IPS-15b (cell line): ENCODE measurements around the gene SERTAD3.
A peak's percentile ranks its signal among the peaks of the same experiment; 100 is the strongest.
"Not testable (repeated sequence)": the region's sequence is repeated elsewhere in the genome, so short reads cannot be mapped to it uniquely, and the experiment has no call there.

ENCODE experiments used
- H3K27me3 ChIP-seq: one replicate; pipeline ENCODE4 v1.6.1; 2013; ENCODE audit warnings: low read length; ENCODE audit not compliant: control insufficient read depth, insufficient read depth
- H3K36me3 ChIP-seq: one replicate; pipeline ENCODE4 v1.6.1; 2013; ENCODE audit warnings: low read length; ENCODE audit not compliant: control insufficient read depth, insufficient read depth
- H3K4me1 ChIP-seq: one replicate; pipeline ENCODE4 v1.6.1; 2013; ENCODE audit warnings: mild to moderate bottlenecking, low read length; ENCODE audit not compliant: control insufficient read depth, insufficient read depth
- H3K4me3 ChIP-seq: one replicate; pipeline ENCODE4 v1.5.1; 2013; ENCODE audit warnings: low read depth, low read length
- H3K9ac ChIP-seq: one replicate; pipeline ENCODE4 v1.6.1; 2013; ENCODE audit warnings: low read depth, mild to moderate bottlenecking, low read length
- H3K9me3 ChIP-seq: one replicate; pipeline ENCODE4 v1.6.1; 2013; ENCODE audit warnings: mild to moderate bottlenecking, low read length; ENCODE audit not compliant: control insufficient read depth, insufficient read depth

The SERTAD3 gene, protein sequence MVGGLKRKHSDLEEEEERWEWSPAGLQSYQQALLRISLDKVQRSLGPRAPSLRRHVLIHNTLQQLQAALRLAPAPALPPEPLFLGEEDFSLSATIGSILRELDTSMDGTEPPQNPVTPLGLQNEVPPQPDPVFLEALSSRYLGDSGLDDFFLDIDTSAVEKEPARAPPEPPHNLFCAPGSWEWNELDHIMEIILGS

DNA sequence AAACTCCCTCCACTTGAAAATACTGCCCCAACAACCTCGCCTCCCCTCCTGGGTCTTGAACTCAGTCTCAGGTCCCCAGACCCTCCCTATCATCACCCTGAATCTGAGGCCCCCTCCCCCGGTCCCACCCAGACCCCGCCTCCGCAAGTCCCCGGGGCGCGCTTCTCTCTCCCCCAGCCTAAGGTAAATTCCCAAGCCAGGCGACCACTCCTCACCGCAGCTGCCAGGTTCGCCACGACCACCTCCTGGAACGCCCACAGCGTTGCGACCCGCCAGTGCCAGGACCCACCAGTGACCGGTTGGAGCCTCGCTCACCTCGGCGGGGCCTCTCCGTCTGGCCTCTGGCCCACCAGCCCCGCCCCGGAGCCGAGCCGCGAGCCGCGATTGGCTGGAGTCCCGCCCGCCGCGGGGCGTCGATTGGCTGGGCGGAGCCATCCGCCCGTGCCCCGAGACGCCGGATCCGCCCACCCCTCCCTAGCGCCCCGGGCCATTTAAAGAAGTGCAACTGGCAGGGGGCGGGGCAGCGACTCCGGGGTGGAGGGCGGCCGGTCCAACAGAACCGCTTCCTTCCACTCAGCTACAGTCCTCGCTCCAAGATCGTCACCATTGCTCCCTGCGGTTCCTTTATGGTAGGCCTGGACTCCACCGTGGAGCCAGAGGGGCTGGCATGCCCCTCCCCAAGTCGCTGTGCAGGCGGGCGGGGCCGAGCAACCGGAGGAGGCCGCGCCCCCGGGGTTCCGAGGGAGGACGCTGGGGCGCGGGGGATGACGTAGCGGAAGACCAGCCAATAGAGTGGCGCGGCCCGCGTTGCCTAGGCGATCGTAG is at the start of gene SERTAD3:
Gene SERTAD3 (minus strand): TSS at position 336 of the 825 bp plus-strand sequence. CDS start 2,255 bp downstream, outside the sequence.
- Histone ChIP-seq H3K36me3 (peaks cover 14% of the 10 kb centered on the region), H3K4me1 (peaks cover 16% of the 10 kb centered on the region), H3K9ac (peak within 1 kb of the TSS; percentile 97), H3K27me3 (no peaks in the 10 kb centered on the region), H3K9me3 (no peaks in the 10 kb centered on the region), H3K4me3 (peak within 1 kb of the TSS; percentile 97)

DNA sequence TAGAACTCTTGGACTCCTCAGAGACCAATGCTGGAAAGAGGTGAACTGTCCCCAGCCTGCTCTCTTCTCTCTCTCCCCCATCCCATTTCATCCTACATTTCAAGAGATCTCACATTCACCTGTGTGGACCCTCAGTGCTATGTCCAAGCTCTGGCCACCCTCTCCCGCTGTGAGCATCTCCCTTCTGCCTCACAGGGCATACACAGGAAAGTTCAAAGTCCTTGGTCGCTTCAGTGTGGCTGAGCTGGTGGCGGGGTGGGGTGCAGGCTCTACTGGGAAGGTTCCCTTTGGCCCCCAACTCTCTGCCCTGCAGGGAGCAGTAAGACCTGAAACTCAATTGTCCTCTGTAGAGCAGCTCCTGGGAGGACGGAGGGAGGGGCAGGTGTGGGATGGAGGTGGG is 49.6 kb upstream of the SERTAD3 start:
- no peaks in the 10 kb centered on the region for H3K4me1 ChIP-seq
- no peak overlapping the region for H3K9ac ChIP-seq
- H3K27me3 ChIP-seq, result peaks cover 7% of the 10 kb centered on the region
- no peaks in the 10 kb centered on the region for H3K9me3 ChIP-seq
- H3K36me3 ChIP-seq, result no peaks in the 10 kb centered on the region
- H3K4me3 ChIP-seq, result no peak overlapping the region

DNA sequence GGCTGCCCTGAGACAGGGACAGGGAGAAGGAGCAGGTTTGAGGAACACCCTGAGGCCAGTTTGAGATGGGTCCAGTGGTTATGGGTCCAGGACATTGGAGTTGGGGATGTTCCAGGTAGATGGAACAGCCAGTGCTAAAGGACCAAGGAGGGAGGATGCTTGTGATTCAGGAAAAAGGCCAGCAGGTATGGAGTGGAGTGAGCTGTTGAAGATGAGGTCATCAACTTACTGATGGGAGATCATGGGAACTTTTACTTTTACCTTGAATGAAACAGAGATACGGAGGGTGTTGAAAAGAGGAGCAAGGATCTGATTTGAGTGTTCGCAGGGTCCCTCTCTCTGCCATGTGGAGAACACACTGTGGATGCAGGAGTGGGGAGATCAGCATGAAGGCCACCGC is 48.1 kb upstream of the SERTAD3 start:
- H3K4me1 ChIP-seq, result no peaks in the 10 kb centered on the region
- H3K9me3 ChIP-seq, result no peaks in the 10 kb centered on the region
- H3K36me3 ChIP-seq, result no peaks in the 10 kb centered on the region
- no peak overlapping the region for H3K9ac ChIP-seq
- H3K4me3 ChIP-seq, result no peak overlapping the region
- H3K27me3 ChIP-seq, result peaks cover 7% of the 10 kb centered on the region

DNA sequence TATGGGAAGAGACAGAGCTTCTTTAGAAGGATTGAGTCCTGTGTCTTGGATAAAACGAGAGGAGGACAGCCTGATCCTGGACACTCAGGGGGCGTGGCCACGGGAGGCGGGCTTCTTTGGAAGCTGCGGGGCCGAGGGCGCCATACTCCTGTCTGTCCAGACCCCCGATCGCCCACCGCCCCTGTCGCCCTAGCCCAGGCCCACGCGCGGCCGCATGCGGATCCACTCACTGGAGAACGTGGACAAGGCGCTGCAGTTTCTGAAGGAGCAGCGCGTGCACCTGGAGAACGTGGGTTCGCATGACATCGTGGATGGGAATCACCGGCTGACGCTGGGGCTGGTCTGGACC is 45.7 kb upstream of the SERTAD3 start:
- Histone ChIP-seq H3K9me3 (no peaks in the 10 kb centered on the region), H3K36me3 (no peaks in the 10 kb centered on the region), H3K4me3 (no peak overlapping the region), H3K4me1 (no peaks in the 10 kb centered on the region), H3K9ac (no peak overlapping the region), H3K27me3 (peaks cover 9% of the 10 kb centered on the region)

DNA sequence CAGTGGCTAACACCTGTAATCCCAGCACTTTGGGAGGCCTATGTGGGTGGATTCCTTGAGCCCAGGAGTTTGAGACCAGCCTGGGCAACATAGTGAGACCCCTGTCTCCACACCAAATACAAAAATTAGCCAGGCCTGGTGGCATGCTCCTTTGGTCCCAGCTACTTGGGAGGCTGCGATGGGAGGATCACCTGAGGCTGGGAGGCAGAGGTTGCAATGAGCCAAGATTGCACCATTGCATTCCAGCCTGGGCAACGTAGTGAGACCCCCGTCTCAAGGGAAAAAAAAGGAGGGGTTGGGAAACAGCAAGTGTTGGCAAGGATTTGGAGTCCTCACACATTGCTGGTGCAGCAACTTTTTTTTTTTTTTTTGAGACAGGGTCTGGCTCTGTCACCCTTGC is 41.9 kb upstream of the SERTAD3 start:
- Histone ChIP-seq H3K27me3 (peaks cover 2% of the 10 kb centered on the region), H3K4me1 (no peaks in the 10 kb centered on the region), H3K4me3 (no peak overlapping the region), H3K36me3 (no peaks in the 10 kb centered on the region), H3K9ac (no peak overlapping the region), H3K9me3 (no peaks in the 10 kb centered on the region)

DNA sequence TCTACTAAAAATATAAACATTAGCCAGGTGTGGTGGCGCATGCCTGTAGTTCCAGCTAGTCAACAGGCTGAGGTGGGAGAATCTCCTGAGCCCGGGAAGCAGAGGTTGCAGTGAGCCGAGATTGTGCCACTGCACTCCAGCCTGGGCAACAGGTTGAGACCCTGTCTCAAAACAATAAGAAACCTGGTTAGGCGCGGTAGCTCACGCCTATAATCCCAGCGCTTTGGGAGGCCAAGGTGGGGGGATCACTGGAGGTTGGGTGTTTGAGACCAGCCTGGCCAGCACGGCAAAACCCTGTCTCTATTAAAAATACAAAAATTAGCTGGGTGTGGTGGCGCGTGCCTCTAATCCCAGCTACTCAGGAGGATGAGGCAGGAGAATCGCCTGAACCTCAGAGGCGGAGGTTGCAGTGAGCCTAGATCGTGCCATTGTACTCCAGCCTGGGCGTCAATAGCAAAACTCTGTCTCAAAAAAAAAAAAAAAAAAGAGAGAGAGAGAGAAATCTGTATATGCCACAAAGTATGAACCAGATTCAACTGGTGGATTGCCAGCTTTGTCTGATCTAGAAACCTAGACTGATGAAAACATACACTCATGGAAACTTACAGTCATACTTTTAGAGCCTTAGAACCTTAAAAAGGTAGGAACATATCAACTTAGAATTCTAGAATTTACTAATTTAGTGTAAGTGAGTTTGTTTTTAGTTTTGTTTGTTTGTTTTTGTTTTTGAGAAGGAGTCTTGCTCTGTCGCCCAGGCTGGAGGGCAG is 31.9 kb upstream of the SERTAD3 start:
- not testable (repeated sequence) for H3K36me3 ChIP-seq, H3K4me3 ChIP-seq, H3K27me3 ChIP-seq

DNA sequence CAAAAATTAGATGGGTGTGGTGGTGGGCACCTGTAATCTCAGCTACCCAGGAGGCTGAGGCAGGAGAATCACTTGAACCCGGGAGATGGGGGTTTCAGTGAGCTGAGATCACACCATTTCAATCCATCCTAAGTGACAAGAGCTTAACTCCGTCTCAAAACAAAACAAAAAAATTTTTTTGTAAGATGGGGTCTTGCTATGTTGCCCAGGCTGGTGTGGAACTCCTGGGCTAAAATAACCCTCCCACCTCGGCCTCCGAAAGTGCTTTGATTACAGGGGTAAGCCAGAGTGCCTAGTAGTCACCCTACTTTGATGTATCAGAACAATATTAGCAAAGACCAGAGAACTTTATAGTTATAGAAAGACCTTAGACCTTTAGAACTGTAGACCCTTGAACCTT is 30.6 kb upstream of the SERTAD3 start:
- Histone ChIP-seq H3K9me3 (no peaks in the 10 kb centered on the region), H3K4me1 (no peaks in the 10 kb centered on the region), H3K9ac (no peak overlapping the region), H3K36me3 (no peaks in the 10 kb centered on the region), H3K27me3 (no peaks in the 10 kb centered on the region), H3K4me3 (no peak overlapping the region)

More for the DNA sequence above, 31.9 kb upstream of the SERTAD3 start:
- not testable (repeated sequence) for H3K4me1 ChIP-seq, H3K9ac ChIP-seq, H3K9me3 ChIP-seq

DNA sequence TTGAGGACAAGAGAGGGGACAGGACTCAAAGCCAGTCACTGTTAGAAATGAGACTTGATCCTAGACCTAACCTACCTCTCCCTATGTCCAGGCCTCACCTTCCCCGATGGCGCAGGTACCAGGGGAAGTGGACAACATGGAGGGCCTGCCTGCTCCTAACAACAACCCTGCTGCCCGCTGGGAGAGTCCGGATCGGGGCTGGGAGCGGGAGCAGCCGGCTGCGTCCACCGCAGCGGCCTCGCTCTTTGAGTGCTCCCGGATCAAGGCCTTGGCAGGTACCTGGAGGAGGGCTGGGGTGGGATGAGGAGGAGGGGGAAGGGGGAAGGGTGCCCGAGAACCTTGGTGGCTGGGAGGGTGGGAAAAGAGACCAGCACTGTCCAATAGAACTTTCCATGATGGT is 28.4 kb upstream of the SERTAD3 start:
- no peaks in the 10 kb centered on the region for H3K4me1 ChIP-seq
- H3K27me3 ChIP-seq, result peaks cover 16% of the 10 kb centered on the region
- H3K4me3 ChIP-seq, result no peak overlapping the region
- H3K9ac ChIP-seq, result no peak overlapping the region
- H3K36me3 ChIP-seq, result no peaks in the 10 kb centered on the region
- no peaks in the 10 kb centered on the region for H3K9me3 ChIP-seq

DNA sequence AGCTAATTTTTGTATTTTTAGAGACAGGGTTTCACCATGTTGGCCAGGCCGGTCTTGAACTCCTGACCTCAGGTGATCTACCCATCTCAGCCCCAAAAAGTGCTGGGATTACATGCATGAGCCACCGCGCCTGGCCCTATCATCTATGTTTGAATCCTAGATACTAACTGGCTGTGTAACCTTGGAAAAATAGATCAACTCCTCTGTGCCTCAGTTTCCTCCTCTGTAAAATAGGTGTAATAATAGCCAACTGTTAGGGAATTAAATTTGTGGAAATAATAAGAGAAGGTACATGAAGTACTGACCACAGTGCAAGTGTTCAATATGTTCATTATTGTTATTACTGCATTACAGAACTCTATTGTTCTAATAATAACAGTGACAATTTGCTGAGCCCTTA is 27.0 kb upstream of the SERTAD3 start:
- no peaks in the 10 kb centered on the region for H3K36me3 ChIP-seq
- peaks cover 27% of the 10 kb centered on the region for H3K27me3 ChIP-seq
- H3K4me1 ChIP-seq, result peaks cover 1% of the 10 kb centered on the region
- H3K4me3 ChIP-seq, result no peak overlapping the region
- H3K9ac ChIP-seq, result no peak overlapping the region
- no peaks in the 10 kb centered on the region for H3K9me3 ChIP-seq

DNA sequence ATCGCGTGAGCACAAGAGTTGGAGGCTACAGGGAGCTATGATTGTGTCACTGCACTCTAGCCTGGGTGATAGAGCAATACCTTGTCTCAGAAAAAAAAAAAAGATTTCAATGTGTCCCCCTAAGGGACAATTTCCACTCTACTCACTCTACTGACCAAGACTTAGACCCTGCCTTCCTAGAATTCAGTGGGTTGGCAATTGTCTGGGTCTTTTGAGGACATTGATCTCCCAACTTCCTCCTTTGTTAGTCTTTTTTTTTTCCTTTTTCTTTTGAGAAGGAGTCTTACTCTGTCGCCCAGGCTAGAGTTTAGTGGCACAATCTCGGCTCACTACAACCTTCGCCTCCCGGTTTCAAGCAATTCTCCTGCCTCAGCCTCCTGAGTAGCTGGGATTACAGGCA is 24.9 kb upstream of the SERTAD3 start:
- Histone ChIP-seq H3K27me3 (peaks cover 28% of the 10 kb centered on the region), H3K36me3 (no peaks in the 10 kb centered on the region), H3K9ac (no peak overlapping the region), H3K4me1 (peaks cover 3% of the 10 kb centered on the region), H3K4me3 (no peak overlapping the region), H3K9me3 (no peaks in the 10 kb centered on the region)

DNA sequence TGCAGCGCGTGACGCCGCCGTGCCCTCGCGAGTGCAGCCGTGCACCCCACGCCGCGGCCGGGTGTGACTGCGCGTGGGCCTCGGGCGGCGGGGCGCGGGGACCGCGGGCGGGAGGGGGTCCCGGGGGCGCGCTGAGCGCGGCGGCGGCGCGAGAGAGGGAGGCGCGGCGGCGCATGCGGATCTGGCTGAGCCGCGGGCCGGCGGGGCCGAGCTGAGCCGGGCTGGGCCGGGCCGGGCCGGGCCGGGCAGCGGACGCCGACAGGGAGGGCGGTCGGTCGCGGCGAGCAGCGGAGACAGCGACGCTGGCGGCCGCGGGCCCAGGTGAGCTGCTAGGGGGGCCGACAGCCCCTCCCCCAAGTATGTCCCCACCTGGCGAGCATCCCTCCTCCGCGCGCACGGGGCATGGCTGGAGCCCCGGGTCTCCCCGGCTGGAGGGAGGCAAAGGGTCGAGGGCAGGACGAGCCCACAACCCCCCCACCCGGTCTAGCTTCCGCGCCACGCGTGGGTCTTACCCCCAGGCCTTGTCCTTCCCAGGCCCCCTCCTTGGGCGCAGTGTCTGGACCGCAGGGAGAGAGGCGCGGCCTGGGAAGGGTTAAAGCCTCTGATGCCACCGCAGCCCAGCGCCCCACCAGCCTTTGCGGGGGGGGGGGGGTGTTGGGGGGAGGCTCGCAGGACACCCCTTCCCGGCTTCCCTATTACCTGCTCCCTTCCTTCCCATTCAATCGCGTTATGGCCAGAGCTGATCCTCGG is 23.0 kb upstream of the SERTAD3 start, which contains the start of gene SPTBN4:
Gene SPTBN4 (plus strand): TSS at position 17 of the 750 bp plus-strand sequence. CDS start 5,621 bp downstream, outside the sequence.
- Histone ChIP-seq H3K36me3 (no peaks in the 10 kb centered on the region), H3K27me3 (peaks cover 28% of the 10 kb centered on the region), H3K9me3 (no peaks in the 10 kb centered on the region), H3K9ac (no peak within 1 kb of the TSS), H3K4me3 (peak within 1 kb of the TSS; percentile 39), H3K4me1 (peaks cover 3% of the 10 kb centered on the region)
